ENCODE data around the gene NPR2.

GRCh38 chr9:35753466-35753865 is 37.9 kb upstream of the NPR2 start:
- no peak for TF ChIP-seq EZH2phosphoT487 (IDR thresholded peaks at IDR 0.05; ENCODE audit: borderline replicate concordance, low read depth, low read length)
- TF ChIP-seq, protein P1, sequence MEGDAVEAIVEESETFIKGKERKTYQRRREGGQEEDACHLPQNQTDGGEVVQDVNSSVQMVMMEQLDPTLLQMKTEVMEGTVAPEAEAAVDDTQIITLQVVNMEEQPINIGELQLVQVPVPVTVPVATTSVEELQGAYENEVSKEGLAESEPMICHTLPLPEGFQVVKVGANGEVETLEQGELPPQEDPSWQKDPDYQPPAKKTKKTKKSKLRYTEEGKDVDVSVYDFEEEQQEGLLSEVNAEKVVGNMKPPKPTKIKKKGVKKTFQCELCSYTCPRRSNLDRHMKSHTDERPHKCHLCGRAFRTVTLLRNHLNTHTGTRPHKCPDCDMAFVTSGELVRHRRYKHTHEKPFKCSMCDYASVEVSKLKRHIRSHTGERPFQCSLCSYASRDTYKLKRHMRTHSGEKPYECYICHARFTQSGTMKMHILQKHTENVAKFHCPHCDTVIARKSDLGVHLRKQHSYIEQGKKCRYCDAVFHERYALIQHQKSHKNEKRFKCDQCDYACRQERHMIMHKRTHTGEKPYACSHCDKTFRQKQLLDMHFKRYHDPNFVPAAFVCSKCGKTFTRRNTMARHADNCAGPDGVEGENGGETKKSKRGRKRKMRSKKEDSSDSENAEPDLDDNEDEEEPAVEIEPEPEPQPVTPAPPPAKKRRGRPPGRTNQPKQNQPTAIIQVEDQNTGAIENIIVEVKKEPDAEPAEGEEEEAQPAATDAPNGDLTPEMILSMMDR (conservative IDR thresholded peaks at IDR 0.05; ENCODE audit: low read length), result no peak
